Measurements from ENCODE around the gene HSD3B1.
"Not testable (repeated sequence)": the region's sequence is repeated elsewhere in the genome, so short reads cannot be mapped to it uniquely, and the experiment has no call there.

HSD3B1 gene

DNA sequence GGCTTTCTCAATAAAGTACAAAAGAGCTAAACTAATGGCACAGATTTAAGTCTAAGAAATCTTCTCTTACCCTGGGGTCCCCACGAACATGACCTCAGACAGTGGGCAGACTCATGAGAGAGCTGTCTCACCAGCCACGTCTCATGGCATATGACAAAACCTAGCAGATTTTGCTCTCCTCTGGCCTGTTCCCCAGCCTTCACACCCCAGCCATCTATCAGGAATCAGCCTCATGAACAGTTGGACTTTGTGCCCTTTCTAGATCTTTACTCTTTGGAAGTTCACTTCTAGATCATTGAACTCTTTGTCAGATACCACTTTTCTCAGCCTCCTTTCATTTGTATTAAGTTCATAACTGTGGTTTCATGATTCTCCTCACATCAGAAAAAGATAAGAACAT lies 14.2 kb upstream of the HSD3B1 start:
- DNase-seq, result no peak

DNA sequence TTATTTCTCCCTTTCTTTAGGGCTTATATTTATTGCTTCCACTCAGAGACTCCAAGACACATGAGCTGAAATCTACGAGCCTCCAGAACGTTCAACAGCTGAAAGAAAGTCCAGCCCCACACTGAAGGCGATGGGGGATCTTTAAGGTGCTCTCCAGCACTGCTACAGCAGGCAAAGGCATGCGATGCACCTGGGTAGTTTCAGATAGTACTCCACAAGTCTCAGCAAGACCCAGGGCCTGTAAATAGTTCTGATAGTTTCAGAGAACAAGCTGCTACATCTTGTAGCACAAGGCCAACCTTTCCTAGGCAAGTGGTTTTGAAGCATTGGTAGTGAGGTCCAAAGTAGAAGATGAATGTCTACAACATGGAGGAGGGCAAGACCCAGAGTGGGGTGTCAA lies 2.2 kb upstream of the HSD3B1 start:
- no peak for DNase-seq

DNA sequence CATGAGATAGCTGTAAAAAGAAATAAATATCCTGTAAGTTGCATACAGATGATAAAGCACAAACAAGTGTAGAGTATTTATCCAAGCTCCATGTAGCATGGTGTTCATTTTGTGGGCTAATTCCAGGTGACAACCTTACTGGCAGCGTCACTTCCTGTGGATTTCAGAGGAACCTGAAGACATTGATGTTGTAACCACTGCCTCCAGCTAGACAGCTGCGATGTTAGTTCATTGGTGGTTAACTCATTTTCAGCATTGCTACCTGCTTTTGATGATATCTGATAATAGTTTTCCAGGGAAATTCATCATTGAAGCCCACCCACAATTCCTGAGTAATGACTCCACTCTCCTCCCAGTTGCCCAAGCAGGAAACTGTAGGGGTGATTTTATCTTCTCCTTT lies 3.0 kb downstream of the HSD3B1 start:
- DNase-seq, result no peak

DNA sequence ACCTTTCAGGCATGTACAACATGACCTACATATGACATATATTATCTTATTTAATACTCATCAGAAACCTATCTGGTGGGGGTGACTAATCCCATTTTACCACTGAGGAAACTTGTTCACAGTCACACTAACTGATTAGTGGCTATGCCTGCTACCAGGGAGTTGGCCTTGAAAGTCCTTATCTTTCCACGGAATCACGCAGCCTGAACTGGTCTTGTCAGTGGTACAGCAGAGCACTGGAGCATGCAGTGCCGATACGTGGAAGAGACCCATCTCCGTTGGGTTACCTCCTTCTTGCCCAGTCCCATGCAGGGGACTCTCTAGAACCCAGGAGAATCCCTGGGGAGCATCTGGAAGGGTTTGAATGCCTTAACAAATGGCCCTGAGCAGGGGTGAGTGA lies 8.2 kb downstream of the HSD3B1 start:
- DNase-seq, result no peak

DNA sequence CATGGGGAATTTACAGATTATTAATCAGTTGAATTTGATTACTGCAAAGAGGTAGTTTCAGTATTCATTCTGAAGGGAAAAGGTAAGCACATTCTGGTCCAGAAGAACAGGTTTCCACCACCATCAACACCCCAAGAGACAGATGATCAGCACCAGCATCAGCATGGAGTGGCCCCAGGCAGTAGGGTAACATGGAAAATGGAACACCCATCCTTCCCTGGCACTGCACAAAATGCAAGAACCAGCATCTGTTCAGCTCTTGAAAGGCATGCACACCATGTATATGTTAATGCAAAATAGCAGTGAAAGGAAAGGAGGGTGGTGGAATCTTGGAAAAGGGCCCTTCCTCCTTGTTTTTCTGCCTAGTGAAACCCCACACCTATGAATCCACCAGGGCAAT lies 9.2 kb downstream of the HSD3B1 start:
- DNase-seq, result no peak

DNA sequence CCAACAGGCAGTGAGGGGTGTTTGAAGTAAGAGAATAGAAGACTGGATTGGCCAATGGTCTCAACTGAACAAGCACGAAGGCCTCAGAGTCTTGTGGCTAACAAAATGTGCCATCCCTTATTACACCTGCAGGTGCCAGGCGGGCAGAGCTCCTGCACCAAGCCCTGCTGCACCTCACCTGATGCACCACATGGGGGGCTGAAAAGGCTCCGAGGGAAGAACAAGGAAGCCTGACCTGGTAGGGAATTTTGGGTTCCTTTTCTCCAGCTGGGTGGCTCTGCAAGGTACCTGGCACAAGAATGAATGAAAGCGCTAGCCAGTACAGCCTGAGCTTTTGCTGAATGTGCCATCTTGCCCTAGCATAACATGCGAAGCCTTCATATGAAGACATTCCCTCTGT lies 9.7 kb downstream of the HSD3B1 start:
- no peak for DNase-seq

DNA sequence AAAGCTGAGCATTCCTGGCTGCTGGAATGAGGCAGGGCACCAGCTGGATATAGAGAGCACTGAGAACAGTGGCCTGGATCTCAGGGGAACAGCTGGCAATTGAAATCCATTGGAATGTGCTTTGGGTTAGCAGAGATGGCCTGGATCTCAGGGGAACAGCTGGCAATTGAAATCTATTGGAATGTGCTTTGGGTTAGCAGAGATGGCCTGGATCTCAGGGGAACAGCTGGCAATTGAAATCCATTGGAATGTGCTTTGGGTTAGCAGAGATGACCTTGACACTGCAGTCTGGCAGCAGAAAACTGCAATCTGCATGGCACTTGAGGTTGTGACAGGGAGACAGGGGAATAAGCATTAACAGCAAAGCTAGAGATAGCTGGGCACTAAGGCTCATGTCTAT lies 10.7 kb downstream of the HSD3B1 start:
- not testable (repeated sequence) for DNase-seq

DNA sequence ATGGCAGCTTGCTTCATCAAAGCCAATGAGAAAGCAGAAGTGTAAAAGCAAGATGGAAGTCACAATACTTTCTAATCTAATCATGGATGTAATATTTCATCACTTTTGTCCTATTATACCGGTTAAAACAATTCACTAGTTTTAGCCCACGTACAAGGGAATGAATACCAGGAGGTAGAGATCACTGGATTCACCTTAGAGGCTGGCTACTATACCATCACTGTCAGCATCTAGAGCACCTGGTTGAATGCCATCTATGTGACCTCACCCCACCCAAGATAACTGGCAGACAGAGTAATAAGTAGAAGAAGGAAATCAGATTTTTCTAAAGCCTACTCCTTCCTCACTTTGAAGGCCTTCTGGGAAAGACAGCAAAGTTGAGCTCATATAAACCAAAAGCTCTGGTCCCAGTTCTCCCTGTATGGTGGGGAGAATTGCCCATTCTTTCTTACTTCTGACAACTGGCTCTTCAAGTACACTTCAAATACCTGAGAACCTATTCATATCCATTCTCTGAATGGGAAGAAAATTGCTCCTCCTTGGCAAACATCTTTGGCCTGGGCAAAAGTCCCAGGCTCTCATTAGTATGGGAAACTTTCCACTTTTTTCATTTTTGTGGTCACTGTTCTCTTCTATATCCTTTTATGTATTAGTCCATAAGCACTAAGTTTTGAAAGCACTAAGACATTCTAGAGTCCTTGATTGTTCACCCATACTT lies 24.8 kb downstream of the HSD3B1 start:
- no peak for DNase-seq

DNA sequence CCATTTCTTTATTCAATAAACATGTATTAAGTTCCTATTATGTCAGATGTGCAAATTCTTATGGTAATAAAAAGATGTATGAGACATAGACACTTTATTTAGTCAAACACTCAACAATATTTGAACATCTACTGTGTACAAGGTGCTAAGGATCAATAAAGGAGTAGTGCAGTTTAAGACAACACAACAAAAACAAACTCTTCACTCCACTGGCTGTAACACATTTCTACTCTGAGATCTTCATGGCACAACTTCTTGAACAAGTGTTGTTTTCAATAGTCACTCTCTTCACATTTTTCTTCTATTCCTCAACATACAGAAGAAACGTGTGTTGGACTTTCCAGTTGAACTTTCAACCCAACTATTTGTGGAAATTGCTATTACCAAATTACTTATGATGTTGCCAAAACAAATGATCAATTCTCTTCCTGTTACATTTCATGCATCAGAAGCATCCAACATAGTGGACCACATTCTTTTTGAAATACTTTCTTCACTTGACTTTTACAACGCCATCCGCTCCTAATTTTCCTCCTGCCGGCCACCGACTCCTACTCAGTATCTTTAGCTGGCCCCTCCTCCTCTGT lies 25.4 kb downstream of the HSD3B1 start:
- DNase-seq, result no peak

DNA sequence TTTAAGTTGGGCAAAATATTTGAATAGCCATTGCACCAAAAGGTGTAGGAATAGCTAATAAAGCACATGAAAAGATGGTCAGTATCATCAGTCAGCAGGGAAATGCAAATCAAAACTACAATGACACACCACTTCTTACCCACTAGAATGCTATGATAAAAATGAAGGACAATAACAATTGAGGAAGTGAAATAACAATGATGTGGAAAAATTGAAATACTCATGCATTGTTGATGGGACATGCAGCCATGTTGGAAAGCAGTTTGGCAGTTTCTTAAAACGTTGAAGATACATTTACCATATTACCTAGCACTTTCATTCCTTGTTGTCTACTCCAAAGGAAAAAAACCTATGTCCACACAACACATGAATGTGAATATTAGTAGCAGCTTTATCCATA lies 28.4 kb downstream of the HSD3B1 start:
- no peak for DNase-seq

DNA sequence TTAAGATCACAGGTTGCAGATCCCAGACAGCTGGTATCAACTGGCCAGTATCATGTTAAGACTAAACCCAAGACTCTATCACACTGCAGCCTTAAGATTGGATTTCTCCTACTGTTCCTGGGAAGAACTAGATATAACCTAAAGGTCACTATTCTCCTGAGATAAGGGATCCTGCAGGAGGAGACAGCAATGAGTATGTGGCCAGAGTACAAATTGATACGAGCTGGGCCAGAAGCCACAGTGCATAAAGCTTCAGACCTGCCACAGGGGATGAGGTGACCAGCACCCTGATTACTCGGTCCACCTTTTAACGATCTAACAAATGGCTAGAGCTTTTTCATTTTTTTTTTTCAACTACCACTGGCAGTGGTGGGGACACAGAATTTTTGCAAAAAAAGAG lies 31.0 kb downstream of the HSD3B1 start:
- no peak for DNase-seq

DNA sequence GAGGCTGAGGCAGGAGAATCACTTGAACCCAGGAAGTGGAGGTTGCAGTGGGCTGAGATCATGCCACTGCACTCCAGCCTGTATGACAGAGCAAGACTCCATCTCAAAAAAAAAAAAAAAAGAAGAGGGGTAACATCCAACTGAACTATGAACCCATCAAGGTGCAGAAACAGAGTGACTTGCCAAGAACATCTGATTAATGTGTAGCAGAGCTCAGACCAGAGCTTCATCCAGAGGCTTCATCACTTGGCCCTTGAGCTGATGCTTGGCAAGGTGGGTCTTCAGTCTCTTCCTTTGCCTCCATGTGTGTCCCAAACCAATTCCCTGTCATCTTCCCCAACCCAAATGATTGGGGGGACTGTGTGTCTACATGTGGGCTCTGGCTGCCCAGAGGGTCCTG lies 32.6 kb downstream of the HSD3B1 start:
- no peak for DNase-seq

DNA sequence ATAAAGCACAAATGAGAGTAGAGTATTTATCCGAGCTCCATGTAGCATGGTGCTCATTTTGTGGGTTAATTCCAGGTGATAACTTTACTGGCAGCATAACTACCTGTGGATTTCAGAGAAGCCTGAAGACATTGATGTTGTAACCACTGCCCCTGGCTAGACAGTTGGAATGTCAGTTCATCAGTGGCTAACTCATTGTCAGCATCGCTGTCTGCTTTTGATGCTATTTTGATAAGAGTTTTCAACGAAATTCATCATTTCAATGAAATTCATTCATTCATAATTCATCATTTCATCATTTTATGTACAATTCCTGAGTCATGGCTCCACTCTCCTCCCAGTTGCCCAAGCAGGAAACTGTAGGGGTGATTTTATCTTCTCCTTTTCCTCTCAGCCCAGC lies 34.4 kb downstream of the HSD3B1 start:
- no peak for DNase-seq

DNA sequence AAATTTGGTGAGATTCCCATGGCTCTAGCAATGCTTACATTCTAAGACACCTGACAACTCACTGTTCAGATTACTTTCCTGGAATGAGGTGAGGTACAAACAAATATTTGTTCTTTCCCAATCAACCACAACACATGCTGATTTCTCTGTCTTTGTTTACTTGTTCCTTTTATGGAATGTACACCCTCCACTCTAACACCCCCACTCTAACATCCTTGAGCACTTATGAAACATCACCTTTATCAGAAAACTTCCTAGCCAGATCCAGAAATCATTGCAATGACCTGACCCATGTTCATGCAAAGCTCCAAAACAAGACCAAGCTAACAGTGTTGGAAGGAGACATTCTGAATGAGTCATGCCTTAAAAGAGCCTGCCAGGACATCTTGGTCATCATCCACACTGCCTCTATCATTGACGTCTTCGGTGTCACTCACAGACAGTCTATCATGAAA lies 35.5 kb downstream of the HSD3B1 start:
- no peak for DNase-seq

DNA sequence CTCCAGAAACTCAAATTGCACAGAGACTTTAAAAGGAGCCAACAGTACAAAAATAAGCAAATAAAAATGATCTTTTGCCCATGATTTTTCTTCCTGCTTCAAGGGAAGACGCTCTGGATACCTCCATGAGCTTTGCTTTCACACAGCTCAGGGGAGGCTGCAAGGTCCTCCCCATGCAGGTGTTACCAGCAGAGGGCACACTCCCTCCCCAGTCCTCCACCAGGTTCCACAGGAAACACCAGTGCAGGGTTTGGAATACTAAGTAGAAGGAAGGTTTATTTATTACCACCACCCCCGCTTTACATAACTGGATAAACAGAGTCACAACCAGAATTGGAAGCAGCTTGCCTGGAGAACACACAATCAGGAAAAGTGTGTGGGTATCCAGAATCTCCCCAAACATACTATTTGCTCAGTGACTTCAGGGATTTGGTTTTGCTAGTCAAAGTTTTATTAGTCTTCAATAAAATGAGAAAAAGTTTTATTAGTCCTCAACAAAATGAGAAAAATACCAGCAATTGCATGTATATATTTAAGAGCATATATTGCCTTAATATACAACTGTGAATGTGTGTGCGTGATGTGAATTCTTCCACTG lies 37.3 kb downstream of the HSD3B1 start:
- DNase-seq, result no peak

DNA sequence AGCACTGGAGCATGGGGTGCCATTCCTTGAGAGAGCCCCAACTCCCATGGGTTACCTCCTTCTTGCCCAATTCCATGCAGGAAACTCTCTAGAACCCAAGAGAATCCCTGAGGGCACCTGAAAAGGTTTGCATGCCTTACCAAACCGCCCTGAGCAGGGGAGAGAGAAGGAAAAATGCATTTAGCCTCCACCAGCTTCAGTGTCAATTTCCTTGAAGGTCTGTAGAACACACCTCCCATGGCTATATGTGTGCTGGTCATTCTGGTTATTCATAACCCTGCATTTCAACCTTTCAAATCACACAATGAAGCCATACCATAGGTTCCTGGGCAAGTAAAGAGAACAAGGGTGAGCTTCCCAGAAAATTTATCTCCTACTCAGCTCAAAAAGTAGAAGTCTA lies 39.6 kb downstream of the HSD3B1 start:
- DNase-seq, result no peak

DNA sequence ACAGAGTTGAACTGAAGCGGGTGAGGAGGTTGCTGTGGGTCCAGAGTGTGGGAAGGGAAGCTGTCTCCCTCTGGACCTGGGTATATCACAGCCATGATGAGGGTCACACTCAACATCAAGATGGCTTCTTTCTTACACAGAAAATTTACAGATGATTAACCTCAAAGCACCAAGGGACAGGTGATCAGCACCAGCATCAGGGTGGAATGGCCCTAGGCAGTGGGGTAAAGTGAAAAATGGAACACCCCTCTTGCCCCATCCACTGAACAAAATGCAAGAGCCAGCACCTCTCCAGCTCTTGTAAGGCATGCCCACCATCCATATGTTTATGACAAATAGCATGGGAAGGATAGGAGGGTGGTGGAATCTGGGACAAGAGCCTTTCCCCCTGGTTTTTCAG lies 40.3 kb downstream of the HSD3B1 start:
- no peak for DNase-seq

DNA sequence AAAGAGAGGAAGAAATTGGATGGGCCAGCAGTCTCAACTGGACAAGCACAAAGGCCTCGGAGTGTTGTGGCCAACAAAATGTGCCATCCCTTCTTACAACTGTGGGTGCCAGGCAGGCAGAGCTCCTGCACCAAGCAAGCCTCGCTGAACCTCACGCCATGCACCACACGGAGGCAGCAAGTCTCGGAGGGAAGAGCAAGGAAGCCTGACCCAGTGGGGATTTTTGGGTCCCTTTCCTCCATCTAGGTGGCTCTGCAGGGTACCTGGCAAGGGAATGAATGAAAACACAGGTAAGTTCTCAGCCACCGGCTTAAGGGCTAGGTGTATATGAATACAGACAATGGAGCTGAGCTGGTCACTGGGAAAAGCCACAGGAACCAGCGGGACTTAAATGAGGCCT lies 40.8 kb downstream of the HSD3B1 start:
- DNase-seq, result no peak

DNA sequence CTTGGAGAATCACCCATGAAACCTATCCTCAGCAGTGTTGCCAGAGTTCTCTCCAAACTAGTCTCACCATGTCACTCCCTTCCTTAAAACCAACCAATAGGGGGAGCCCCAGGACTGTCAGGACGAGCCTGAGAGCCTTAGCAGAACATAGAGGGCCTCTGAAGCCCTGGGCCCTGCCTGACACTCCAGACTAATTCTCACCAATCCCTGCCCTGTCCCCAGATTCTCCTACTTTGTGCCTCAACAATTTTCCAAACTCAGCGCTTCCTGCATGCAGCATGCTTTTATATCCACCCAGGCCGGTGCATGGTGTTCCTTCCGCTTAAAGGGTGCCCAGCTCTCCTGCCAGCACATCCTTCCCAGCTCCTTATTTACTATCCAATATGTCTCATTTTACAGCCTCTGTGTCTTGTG lies 42.7 kb downstream of the HSD3B1 start:
- peak; percentile 80 for DNase-seq

DNA sequence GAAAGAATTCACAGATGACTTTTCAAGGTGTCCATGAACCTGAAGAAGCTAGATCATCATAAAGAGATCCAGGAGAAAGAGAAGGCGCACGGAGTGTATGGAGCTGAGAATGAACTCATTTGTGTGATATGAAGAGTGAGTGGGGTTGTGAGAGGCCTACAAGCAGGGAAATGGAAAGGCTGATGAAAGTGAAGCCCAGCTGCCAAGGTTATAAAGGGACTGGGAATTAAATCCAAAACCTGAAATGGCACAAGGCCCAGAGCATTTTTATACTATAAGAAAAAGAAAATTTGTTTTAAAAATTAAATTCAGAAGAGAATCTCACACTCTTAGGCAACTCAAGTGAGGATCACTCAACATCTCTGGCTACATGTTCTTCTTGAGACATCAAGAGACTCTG lies 43.4 kb downstream of the HSD3B1 start:
- DNase-seq, result peak; percentile 43

DNA sequence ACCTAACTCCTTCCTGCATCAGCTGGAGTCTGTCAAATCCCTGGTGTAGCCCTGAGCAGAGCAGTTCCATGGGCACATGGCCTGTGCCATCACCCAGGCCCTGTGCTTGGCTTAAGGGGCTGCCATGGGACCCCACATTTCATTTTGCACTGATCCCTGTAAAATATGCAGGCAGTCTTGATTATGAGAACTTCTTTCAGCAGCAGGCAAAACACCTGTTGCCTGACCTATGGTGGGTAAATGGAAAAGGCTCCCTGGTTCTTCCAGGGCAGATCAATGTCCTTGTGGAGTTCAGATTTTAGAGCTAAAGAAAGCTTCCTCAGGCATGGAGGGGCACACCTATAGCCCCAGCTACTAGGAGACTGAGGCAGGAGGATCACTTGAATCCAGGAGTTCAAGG lies 44.2 kb downstream of the HSD3B1 start:
- DNase-seq, result no peak

DNA sequence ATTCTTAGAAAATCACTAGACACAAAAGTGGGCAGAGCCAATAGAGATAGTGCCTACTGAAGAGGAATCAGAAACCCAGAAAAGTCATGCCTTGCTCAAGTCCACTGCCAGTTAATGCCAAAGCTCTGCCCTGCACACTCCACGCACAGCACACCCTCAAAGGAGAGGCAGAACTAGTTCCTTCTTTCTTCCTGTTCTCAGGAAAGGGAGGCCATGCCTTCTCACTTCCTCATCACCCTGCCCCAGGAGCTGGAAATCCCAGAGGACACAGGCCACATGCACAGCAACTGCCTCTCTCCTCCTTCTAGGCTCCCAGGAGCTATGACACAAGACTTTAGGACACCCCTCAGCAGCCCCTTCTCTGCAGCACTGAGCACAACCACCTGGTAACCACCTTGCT lies 45.6 kb downstream of the HSD3B1 start:
- not testable (repeated sequence) for DNase-seq

DNA sequence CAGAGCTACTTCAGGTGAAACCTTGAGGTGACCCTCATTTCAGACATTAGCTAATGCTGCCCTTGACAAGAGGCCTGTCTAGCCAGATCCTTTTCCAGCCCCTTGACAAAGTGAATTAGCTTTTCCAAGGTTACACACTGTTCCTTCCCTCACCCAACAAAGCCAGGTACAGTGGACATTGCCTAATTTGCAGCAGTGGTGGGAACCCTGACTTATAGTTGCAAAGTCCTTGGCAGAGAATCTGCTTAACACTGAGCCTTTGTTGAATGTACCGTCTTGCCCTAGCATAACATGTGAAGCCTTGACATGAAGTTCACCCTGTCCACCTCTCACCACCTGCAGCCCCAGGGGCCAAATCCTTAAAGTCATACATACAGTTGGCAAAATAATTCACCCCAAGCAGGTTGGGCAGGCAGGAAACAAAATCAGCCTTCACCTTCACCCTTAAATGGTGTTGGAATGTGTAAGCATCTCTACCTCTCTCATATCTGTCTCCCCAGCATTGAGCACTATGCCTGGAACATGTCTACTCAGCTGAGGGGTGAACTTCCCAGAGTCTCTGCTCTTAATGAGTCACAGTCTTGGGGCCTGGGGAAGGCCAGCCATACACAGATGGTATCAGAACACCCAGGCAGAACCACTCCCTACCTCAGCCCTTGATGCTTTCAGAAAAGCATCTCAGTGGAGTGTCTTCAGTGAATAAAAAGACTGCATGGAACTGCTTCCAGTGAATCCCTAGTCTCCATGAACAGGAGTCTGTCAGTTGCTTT lies 46.5 kb downstream of the HSD3B1 start:
- DNase-seq, result not testable (repeated sequence)

DNA sequence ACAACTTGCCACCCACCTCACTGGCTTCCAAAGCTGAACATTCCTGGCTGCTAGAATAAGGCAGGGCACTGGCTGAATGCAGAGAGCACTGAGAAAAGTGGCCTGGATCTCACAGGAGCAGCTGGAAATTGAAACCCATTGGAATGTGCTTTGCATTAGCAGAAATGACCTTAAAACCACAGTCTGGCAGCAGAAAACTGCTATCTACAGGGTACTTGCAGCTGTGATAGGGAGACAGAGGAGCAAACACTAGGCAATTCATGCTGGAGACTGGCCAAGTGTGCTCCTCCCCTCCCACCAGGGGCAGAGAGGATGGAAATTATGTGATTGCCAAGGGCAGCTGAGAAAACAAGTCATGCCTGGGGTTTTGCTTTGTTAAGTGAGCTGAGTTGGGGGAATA lies 47.2 kb downstream of the HSD3B1 start:
- DNase-seq, result peak; percentile 90

Data from right hindlimb (tissue), 1 donor.